ENCODE measurements around the gene ZNF423. TPM values are rescaled to one million over a fixed set of nuclear protein-coding genes. Genes with fewer than 3 reads are reported as not detected.

ZNF423 gene
- total RNA-seq, 1 donor from 2014 or later = 7.1 TPM

DNA sequence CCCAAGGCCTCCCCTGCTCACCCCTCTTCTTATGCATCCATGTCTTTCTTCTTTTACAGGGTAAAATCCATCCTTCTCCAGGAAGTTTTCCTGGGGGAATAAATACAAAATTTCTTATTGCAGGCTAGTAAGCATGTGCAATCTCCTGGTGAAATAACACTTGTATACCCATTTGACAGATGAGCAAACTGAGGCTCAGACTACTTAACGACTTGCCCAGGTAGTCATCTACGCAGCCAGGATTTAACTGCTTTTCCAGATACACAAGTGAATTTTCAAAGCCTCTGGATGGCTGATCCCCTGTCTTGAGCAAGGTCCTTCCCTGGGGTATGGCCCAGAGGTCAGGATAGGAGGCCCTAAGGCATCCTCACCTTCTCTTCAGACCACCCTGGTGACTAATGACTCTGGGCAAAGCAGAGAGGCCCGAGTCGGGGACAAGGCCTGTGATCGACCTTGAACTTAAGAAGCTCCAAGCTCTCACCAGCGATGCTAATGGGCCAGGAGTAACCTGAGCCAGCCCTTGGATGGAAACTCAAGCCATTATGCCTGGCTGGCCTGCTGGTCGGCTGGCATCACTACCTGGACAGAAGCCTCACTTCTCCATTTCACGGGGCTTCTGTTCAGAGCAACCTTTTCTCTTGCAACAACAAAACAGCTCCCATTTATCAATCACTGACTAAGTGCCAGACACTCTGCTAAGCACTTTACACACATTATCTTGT is 33.1 kb downstream of the ZNF423 start:
- DNase-seq = no peak

DNA sequence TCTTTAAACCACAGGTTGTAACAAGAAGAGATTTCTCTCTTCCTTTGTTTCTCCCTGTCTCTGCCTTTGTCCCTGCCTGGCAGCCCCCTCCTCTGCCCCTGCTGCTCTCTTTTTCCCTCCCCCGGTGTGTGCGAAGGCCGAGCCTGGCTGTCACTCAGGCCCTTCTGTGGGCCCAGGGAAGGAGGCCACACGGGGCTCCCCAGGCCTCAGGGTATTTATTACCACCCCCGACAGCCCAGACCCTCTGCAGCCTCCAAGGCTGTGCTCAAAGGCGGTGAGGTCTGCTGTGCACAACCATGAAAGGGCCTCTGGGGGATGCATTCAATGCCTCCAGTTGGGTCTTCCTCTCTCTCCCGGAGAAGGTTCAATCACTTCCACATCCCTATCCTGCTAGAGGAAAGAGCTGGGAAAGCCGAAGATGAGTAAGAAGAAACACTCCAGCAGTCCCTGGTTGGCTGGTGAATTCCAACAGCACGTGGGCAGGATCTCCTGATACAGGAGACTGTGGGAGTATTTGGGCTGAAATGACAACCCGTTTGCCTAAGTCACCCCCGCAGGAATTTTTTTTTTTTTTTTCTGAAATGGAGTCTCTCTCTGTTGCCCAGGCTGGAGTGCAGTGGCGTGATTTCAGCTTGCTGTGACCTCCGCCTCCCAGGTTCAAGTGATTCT is 34.2 kb downstream of the ZNF423 start:
- no peak for DNase-seq

GRCh38 chr16:49821156-49821555 is 34.8 kb downstream of the ZNF423 start:
- no peak for DNase-seq

DNA sequence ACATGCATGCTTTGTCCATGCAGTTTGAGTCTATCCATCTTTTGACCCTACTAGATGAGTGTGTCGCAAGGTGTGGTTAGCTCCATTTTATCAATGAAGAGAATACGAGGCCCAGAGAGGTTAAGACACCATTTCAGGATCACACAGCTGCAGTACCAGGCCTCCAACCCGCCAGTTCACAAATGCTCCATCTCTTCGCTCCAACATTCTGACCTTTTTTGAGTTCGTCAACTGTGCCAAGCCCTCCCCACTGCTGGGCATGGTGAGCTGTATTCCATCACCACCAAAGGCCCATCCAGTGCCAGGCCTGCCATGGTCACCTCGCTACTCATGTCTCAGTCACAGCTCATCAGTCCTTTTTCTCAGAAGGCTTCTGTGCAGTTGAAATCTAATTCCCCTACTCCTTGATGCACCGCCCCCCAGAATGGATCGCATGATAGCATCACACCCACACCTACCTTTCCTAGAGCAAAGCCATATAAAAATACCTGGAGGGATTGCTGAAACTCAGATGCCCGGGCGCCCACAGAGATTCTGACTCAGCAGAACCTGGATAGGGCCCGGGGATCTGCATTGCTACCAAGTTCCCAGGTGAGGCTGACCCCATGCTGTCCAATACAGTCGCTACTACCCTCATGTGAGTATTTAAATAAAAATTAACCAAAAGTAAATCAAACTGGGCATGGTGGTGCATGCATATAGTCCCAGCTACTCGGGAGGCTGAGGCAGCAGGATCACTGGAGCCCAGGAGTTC is 38.0 kb downstream of the ZNF423 start:
- DNase-seq = no peak

DNA sequence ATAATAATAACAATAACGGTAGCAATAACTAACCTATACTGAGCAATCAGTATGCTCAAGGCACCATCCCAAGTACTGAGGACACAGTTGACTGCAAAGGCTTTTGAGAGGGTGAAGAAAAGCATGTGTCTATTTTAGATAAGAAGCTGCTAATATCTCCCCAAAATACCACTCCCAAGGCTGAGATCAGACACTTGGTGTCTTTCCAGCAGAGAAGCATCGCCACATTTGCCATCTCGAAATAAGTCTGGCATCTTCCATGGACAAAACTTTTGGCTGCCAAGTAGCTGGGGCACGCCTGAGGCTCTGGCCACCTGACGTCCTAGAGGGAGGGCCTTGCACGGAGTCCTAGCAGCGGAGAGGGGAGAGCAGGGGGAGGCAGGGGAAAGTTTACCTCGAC is 39.0 kb downstream of the ZNF423 start:
- no peak for DNase-seq

DNA sequence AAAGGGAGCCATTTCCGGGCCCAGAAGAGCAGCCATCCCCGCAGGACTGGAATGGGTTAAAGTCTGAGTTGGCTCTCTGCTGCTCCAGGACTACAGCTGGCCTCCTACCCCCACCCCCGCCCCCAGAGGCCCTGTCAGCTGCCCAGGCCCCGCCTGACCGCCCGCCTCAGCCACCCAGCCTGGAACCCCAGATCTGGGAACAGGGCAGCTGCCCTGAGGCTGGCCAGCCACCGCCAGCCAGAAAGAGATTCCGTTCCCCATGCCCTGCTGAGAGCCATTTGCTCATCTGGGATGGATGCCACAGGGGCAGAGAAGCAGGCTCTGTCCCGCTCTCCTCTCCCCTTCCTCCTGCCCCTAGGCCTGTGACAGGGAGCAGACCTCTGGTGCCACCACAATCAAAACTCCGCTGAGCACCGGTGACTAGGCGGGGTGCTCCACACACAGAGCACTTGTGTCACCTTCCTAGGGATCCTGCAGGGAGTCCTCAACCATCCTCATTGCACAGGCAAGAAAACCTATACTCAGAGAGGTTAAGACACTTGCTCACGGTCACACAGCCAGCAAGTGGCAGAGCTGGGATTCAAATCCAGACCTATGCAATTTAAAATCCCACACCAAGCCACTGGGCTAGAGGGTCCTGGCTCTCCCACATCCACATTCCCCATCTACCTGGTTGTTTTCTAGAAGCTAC is 44.1 kb downstream of the ZNF423 start:
- no peak for DNase-seq

- DNase-seq = no peak
Observed at GRCh38 chr16:49810831-49811230, 45.1 kb downstream of the ZNF423 start.

GRCh38 chr16:49809561-49809960 is 46.4 kb downstream of the ZNF423 start:
- no peak for DNase-seq

DNA sequence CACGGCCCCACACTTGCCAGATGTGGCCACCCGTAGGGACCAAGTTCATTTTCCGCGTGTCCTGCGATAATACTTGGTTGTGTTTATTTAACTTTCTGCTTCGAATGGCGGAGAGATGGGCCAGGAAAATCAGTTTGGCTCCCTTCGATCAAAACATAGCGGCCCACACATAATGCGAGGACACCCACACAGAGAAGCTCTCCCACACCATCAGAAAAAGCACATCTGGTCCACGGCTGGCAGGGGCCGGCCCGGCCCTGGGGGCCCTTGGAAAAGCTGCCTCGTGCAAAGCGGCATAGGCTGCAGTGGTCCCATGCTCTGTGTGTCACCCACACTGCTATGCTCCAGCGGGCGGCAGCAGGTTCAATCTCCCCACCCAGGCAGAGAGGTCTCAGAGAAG is 46.9 kb downstream of the ZNF423 start:
- DNase-seq = no peak

DNA sequence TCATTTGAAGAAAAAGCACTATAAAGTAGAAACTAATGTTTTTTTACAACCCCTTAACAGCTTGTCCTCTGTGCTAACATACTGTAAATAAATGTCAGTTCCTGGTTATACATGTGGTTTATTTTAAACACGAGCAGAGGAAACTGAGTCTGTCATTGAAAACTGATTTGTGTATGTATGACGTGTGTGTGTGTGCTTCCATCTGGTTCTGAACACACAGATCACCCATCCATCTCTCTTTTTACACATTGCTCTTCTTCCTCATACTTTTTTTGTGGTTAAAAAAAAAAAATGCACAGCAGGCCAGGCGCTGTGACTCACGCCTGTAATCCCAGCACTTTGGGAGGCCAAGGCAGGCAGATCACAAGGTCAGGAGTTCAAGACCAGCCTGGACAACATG is 49.5 kb downstream of the ZNF423 start:
- DNase-seq = no peak

DNA sequence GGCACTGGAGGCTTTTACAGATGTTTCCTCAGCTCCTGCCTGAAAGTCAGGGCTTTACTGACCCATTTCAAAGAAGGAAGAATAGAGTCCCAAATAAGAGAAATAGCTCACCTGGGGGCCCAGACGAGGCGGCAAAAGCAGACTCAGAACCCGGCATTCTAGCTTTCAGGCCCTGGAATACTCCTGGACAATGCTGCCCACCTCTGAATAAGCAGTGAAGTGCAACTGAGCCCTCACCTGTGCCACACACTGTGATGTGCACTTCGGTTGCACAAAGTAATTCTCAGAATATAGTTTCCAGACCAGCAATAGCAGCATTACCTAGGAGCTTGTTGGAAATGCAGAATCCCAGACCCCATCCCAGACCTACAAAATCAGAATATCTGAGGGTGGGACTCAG is 54.6 kb downstream of the ZNF423 start:
- DNase-seq = no peak

GRCh38 chr16:49800876-49801275 is 55.0 kb downstream of the ZNF423 start:
- DNase-seq = no peak

GRCh38 chr16:49800441-49800840 is 55.5 kb downstream of the ZNF423 start:
- no peak for DNase-seq

GRCh38 chr16:49799172-49799571 is 56.7 kb downstream of the ZNF423 start:
- DNase-seq = no peak

DNA sequence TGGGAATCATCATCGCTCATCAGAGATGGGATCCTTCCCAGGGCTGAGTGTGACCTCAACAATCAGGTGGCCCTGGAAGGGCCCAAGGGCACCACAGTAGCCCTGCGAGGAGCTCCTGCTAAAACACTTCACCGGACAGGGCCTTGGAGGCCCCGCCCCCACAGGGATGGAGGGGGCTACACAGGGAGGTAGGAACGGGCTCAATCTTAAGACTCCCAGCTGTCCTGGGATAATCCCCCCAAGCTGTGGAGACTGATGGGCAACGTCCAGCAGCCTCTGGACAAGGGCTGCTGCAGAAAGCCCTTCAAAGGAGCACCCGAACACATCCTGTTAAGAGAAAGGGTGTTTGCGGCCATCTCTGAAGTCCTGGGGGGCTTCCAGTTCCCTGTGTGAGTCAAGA is 60.4 kb downstream of the ZNF423 start:
- no peak for DNase-seq

GRCh38 chr16:49793244-49793643 is 62.7 kb downstream of the ZNF423 start:
- DNase-seq = no peak

- DNase-seq = no peak
Observed at GRCh38 chr16:49789616-49790015, 66.3 kb downstream of the ZNF423 start.

- DNase-seq = no peak
Observed at GRCh38 chr16:49788986-49789385, 66.9 kb downstream of the ZNF423 start.

DNA sequence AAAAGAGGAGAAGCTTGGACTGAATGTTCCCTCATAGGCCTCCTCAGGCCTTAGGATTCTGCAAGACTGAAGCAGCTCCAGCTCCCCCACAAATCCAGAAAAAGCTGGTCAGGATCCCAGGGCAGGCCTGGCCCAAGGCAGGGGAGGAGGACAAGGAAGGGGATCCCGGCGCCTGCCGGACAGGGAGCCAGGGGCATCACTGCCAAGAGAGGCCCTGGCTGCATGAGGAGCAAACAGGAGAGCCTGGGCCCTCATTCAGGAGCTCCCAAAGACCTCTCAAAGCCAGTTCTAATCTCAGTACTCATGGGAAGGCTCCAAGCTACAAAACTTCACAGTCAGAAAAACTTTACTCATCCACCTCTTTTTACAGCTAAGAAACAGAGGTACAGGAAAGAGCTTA is 67.3 kb downstream of the ZNF423 start:
- DNase-seq = no peak

- no peak for DNase-seq
Observed at GRCh38 chr16:49786926-49787557, 68.9 kb downstream of the ZNF423 start.

- no peak for DNase-seq
Observed at GRCh38 chr16:49785970-49786369, 69.9 kb downstream of the ZNF423 start.

GRCh38 chr16:49782405-49782804 is 73.5 kb downstream of the ZNF423 start:
- no peak for DNase-seq

DNA sequence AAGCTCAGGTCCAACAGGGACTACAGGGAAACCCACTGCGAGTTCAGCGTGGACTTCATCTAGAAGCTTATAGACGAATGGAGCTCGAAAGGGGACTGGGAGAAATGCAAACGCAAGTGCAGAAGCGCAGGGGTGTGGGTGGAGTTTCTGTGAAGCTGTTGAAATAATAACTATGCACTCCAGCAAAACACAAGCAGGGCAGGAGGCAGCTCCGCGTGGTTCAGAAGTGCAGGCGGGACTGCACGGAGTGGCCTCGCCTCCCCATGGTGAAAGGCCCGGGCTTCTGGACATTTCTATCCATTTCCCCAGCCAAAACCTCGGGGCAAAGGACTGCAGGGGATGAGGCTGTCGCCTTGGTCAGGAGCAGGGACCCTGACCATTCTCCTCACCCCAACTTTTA is 74.5 kb downstream of the ZNF423 start:
- no peak for DNase-seq
